ENCODE measurements around the gene AKR1D1. TPM values are rescaled to one million over a fixed set of nuclear protein-coding genes. Genes with fewer than 3 reads are reported as not detected.

Gene AKR1D1
- total RNA-seq, 3 donors from 2014 or later = not detected

DNA sequence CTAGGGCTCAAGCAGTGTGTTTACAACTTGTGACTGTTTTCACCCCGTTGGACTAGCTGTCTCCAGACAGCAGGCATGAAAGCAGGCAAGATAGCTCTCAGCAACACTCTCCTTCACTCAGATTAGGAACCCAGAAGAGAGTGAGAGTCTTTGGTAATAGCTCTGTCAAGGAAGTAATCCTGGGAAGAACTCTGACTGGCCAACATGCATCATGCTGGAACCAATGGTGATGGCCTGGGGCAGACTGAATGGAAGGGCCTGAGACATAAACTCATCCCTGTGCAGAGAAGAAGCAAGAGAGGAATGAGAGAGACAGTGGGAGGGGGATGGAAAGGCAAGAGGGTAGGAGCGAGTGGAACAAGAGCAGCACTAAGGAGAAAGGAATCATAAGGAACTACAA lies 48.9 kb downstream of the AKR1D1 start:
- DNase-seq (no peak), ATAC-seq (peak; percentile 21)
- no peaks in the 10 kb centered on the region for H3K4me1 ChIP-seq (ENCODE audit: low read depth)
- TF ChIP-seq, protein P1, sequence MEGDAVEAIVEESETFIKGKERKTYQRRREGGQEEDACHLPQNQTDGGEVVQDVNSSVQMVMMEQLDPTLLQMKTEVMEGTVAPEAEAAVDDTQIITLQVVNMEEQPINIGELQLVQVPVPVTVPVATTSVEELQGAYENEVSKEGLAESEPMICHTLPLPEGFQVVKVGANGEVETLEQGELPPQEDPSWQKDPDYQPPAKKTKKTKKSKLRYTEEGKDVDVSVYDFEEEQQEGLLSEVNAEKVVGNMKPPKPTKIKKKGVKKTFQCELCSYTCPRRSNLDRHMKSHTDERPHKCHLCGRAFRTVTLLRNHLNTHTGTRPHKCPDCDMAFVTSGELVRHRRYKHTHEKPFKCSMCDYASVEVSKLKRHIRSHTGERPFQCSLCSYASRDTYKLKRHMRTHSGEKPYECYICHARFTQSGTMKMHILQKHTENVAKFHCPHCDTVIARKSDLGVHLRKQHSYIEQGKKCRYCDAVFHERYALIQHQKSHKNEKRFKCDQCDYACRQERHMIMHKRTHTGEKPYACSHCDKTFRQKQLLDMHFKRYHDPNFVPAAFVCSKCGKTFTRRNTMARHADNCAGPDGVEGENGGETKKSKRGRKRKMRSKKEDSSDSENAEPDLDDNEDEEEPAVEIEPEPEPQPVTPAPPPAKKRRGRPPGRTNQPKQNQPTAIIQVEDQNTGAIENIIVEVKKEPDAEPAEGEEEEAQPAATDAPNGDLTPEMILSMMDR (IDR thresholded peaks at IDR 0.05) = no peak
- H3K36me3 ChIP-seq (ENCODE audit: low read depth) = no peaks in the 10 kb centered on the region
- H3K9me3 ChIP-seq = no peaks in the 10 kb centered on the region
- intact Hi-C loops (cut with DNase I, micrococcal nuclease) = no loop called here
- no peak overlapping the region for H3K4me3 ChIP-seq

DNA sequence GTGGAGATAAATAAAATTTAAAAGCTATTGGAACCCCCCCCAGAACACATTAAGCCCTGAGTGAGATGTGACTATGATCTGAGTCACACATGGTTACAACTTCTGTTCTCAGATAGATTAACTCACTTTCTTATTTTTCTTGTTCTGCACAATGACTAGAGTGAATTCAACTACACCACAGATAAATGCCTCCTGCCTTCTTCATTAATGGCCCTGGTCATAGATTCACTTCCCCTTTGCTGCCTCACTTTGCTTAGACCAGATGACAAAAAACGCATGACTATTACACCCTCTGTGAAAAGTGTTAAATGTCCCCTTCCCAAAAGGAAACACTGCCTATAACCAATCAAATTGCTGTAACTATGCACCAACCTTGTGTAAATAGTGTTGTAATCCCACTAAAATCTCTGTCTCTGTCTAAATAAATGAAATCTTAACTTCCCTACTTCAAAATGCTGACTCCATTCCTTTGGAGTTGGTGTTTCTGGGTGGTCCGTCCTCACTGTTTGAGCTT lies 49.4 kb downstream of the AKR1D1 start:
- H3K36me3 ChIP-seq (ENCODE audit: low read depth) = no peaks in the 10 kb centered on the region
- H3K4me3 ChIP-seq = no peak overlapping the region
- TF ChIP-seq, protein P1 (IDR thresholded peaks at IDR 0.05) = no peak
- DNase-seq (peak in 1 of 3 donors; percentile 7), ATAC-seq (peak; percentile 43)
- H3K4me1 ChIP-seq (ENCODE audit: low read depth) = no peaks in the 10 kb centered on the region
- no peaks in the 10 kb centered on the region for H3K9me3 ChIP-seq
- intact Hi-C loops (cut with DNase I, micrococcal nuclease) = no loop called here

GRCh38 chr7:138126928-138127327 lies 50.7 kb downstream of the AKR1D1 start:
- intact Hi-C loops (cut with DNase I, micrococcal nuclease) = no loop called here

GRCh38 chr7:138127996-138128395 lies 51.7 kb downstream of the AKR1D1 start:
- TF ChIP-seq, protein P1 (IDR thresholded peaks at IDR 0.05) = no peak
- Histone ChIP-seq H3K4me3 (no peak overlapping the region), H3K4me1 (ENCODE audit: low read depth) (no peaks in the 10 kb centered on the region), H3K9me3 (no peaks in the 10 kb centered on the region), H3K36me3 (ENCODE audit: low read depth) (no peaks in the 10 kb centered on the region)
- no peak for ATAC-seq
- intact Hi-C loops (cut with DNase I, micrococcal nuclease) = no loop called here
- DNase-seq = no peak

More at GRCh38 chr7:138126928-138127327, 50.7 kb downstream of the AKR1D1 start:
- H3K36me3 ChIP-seq (ENCODE audit: low read depth) = no peaks in the 10 kb centered on the region
- TF ChIP-seq, protein P1 (IDR thresholded peaks at IDR 0.05) = no peak
- H3K4me1 ChIP-seq (ENCODE audit: low read depth) = no peaks in the 10 kb centered on the region
- DNase-seq = no peak
- H3K9me3 ChIP-seq = no peaks in the 10 kb centered on the region
- ATAC-seq = no peak
- no peak overlapping the region for H3K4me3 ChIP-seq

DNA sequence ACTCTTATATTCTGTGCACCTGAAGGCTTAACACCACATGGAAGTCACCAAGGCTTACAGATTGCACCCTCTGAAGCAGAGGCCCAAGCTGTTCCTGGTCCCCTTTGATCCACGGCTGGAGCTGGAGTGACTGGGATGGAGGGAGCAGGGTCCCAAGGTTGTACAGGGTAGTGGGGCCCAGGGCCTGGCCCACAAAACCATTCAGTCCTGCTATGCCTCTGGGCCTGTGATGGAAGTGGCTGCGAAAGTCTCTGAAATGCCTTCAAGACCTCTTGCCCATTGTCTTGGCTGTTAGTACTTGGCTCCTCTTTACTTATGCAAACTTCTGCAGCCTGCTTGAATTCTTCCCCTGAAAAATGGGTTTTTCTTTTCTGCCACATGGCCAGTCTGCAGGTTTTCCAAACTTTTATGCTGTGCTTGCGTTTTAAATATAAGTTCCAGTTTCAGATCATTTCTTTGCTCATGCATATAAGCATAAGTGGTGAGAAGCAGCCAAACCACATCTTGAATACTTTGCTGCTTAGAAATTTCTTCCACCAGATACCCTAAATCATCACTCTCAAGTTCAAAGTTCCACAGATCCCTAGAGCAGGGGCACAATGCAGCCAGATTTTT lies 53.4 kb downstream of the AKR1D1 start:
- Histone ChIP-seq H3K4me1 (ENCODE audit: low read depth) (no peaks in the 10 kb centered on the region), H3K9me3 (no peaks in the 10 kb centered on the region), H3K4me3 (no peak overlapping the region), H3K36me3 (ENCODE audit: low read depth) (no peaks in the 10 kb centered on the region)
- no peak for DNase-seq
- no peak for ATAC-seq
- TF ChIP-seq, protein P1 (IDR thresholded peaks at IDR 0.05) = no peak
- intact Hi-C loops (cut with DNase I, micrococcal nuclease) = no loop called here

All from mucosa of descending colon (tissue), 3 donors.